Measurements from ENCODE around the gene IL1B.

IL1B gene

GRCh38 chr2:112830682-112831512 is 5.7 kb downstream of the IL1B start:
- Histone ChIP-seq H3K9me3 (no peaks in the 10 kb centered on the region), H3K36me3 (peaks cover 64% of the 10 kb centered on the region), H3K27ac (peak overlapping the region; percentile 76), H3K27me3 (no peaks in the 10 kb centered on the region), H3K4me1 (ENCODE audit: control insufficient read depth in 1 of 2, insufficient read depth in 1 of 2, low read depth in 1 of 2, low read length in 1 of 2) (peaks cover 50 to 52% of the 10 kb centered on the region in 2 experiments), H3K4me3 (ENCODE audit: low read depth in 1 of 2, low read length in 1 of 2) (peak overlapping the region; percentile 90 to 96)
- TF ChIP-seq CTCF (IDR thresholded peaks at IDR 0.05) = no peak

DNA sequence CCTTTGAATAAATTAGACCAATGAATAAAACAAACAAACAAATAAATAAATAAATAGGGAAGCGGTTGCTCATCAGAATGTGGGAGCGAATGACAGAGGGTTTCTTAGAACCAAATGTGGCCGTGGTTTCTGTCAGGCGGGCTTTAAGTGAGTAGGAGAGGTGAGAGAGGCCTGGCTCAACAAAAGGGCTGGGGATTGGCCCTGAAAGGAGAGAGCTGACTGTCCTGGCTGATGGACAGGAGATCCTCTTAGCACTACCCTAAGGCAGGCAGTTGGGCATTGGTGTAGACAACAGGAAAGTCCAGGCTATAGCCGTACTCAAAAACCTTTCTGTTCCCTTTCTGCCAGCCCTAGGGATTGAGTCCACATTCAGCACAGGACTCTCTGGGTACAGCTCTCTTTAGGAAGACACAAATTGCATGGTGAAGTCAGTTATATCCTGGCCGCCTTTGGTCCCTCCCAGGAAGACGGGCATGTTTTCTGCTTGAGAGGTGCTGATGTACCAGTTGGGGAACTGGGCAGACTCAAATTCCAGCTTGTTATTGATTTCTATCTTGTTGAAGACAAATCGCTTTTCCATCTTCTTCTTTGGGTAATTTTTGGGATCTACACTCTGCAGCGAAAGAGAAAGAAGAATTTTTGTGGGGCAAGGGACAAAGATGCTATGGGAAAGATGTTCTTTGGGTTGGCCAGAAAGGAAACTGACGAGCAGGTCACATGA is 6.5 kb downstream of the IL1B start:
- H3K27ac ChIP-seq = peak overlapping the region; percentile 53

DNA sequence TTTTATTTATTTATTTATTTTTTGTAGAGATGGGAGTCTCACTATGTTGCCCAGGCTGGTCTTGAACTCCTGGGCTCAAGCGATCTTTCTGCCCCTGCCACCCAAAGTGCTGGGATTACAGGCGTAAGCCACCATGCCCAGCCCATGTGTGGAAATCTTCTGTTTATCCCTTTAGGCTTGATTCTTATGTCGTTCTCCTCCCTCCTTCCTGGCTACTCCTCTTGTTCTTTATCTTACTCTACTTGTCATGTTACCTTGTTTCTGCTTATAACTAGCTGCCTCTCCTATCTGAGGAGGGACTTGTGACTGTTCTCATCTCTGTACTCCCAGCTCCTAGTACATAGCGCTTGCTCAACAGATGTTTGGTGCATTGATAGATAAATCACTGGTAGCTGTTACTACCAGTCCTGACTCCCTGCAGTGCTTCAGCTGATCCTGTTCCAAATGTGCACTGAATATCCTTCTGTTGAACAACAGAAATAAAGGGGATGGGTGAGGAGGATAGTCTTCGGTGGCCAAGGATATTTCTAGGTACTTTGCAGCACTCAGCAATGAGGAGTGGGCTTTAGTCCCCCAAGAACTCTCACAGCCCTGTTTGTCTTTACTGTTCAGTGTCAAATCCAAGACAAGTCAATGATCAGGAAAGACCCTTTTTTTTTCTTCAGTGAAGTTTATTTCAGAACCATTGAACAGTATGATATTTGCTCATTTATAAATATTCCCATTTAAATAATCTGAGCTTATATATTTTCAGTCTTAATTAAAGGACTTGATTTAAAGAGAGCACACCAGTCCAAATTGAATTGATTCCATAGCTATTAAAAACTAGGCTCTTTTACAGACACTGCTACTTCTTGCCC is 7.2 kb downstream of the IL1B start:
- no peaks in the 10 kb centered on the region for H3K27me3 ChIP-seq
- H3K27ac ChIP-seq = peak overlapping the region; percentile 53
- peaks cover 34 to 37% of the 10 kb centered on the region in 2 experiments for H3K4me1 ChIP-seq (ENCODE audit: control insufficient read depth in 1 of 2, insufficient read depth in 1 of 2, low read depth in 1 of 2, low read length in 1 of 2)
- no peaks in the 10 kb centered on the region for H3K9me3 ChIP-seq
- no peak for TF ChIP-seq CTCF (IDR thresholded peaks at IDR 0.05)
- H3K4me3 ChIP-seq (ENCODE audit: low read depth in 1 of 2, low read length in 1 of 2) = no peak overlapping the region
- H3K36me3 ChIP-seq = peaks cover 54% of the 10 kb centered on the region

More for the DNA sequence above, 6.5 kb downstream of the IL1B start:
- TF ChIP-seq CTCF (IDR thresholded peaks at IDR 0.05) = no peak
- Histone ChIP-seq H3K9me3 (no peaks in the 10 kb centered on the region), H3K27me3 (no peaks in the 10 kb centered on the region), H3K36me3 (peaks cover 62% of the 10 kb centered on the region), H3K4me3 (ENCODE audit: low read depth in 1 of 2, low read length in 1 of 2) (no peak overlapping the region), H3K4me1 (ENCODE audit: control insufficient read depth in 1 of 2, insufficient read depth in 1 of 2, low read depth in 1 of 2, low read length in 1 of 2) (peaks cover 42 to 44% of the 10 kb centered on the region in 2 experiments)

DNA sequence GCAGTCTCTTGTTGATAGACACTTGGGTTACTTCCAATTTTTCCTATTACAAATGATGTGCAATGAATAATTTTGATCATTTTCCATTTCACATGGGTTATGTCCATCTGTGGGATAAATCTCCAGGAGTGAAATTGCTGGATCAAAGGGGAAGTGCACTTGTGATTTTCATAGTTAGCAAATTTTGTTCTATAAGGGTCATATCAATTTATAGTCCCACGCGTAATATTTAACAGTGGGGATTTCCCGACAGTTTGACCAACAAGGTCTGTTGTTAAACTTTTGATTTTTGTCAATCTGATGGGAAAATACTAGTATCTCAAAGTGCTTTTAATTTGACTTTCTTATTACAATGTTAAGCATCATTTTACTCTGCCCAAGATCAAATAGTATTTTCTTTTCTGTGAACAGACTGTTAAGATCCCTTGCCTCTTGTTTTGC is 8.3 kb downstream of the IL1B start:
- Histone ChIP-seq H3K4me3 (ENCODE audit: low read depth in 1 of 2, low read length in 1 of 2) (no peak overlapping the region), H3K27me3 (no peaks in the 10 kb centered on the region), H3K36me3 (peaks cover 45% of the 10 kb centered on the region), H3K4me1 (ENCODE audit: control insufficient read depth in 1 of 2, insufficient read depth in 1 of 2, low read depth in 1 of 2, low read length in 1 of 2) (peaks cover 25 to 26% of the 10 kb centered on the region in 2 experiments), H3K9me3 (no peaks in the 10 kb centered on the region), H3K27ac (no peak overlapping the region)
- no peak for TF ChIP-seq CTCF (IDR thresholded peaks at IDR 0.05)

DNA sequence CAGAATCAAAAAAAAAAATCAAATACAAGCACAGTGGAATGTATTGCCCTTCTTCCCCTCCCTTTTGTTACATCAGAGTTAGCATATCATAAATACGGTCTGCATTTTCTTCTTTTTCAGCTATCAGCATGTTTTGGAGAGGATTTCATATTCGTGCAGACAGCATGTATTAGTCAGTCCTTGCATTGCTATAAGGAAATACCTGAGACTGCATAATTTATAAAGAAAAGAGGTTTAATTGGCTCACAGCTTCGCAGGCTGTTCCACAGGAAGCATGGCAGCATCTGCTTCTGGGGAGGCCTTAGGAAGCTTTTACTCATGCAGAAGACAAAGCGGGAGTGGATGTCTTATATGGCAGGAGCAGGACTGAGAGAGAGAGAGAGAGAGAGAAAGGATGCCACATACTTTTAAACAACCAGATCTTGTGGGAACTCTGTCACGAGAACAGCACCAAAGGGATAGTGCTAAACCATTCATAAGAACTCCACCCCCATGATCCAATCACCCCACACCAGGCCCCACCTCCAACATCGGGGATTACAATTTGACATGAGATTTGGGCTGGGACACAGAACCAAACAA is 8.9 kb downstream of the IL1B start:
- H3K27me3 ChIP-seq = no peaks in the 10 kb centered on the region
- peaks cover 19 to 20% of the 10 kb centered on the region in 2 experiments for H3K4me1 ChIP-seq (ENCODE audit: control insufficient read depth in 1 of 2, insufficient read depth in 1 of 2, low read depth in 1 of 2, low read length in 1 of 2)
- H3K9me3 ChIP-seq = no peaks in the 10 kb centered on the region
- no peak overlapping the region for H3K4me3 ChIP-seq (ENCODE audit: low read depth in 1 of 2, low read length in 1 of 2)
- H3K36me3 ChIP-seq = peaks cover 40% of the 10 kb centered on the region
- no peak overlapping the region for H3K27ac ChIP-seq
- no peak for TF ChIP-seq CTCF (IDR thresholded peaks at IDR 0.05)
